KMS-11 (cell line): Measurements from ENCODE around the gene STXBP6.
"Not testable (repeated sequence)": the region's sequence is repeated elsewhere in the genome, so short reads cannot be mapped to it uniquely, and the experiment has no call there.

Experiments
- H2AFZ ChIP-seq: fragments of 200-600 bp; sonication (generic); 2 replicates; pipeline ENCODE4 v1.6.1; 2016; ENCODE audit warnings: antibody characterized with exemption, mixed run types, low read depth
- H3K27ac ChIP-seq: fragments of 200-600 bp; sonication (generic); 2 replicates; pipeline ENCODE4 v1.6.1; 2016; ENCODE audit warnings: mild to moderate bottlenecking, mixed run types
- H3K27me3 ChIP-seq: fragments of 200-600 bp; sonication (generic); 2 replicates; pipeline ENCODE4 v1.6.1; 2017; ENCODE audit warnings: mild to moderate bottlenecking, low read depth, mixed run types, moderate library complexity; ENCODE audit not compliant: insufficient read depth
- H3K36me3 ChIP-seq: fragments of 200-600 bp; sonication (generic); 2 replicates; pipeline ENCODE4 v1.6.1; 2017; ENCODE audit warnings: mild to moderate bottlenecking, mixed run types; ENCODE audit not compliant: insufficient read depth
- H3K4me1 ChIP-seq: fragments of 200-600 bp; sonication (generic); 2 replicates; pipeline ENCODE4 v1.6.1; 2016; ENCODE audit warnings: mild to moderate bottlenecking, low read depth, mixed run types; ENCODE audit not compliant: poor library complexity, severe bottlenecking
- H3K4me2 ChIP-seq: fragments of 200-600 bp; sonication (generic); 2 replicates; pipeline ENCODE4 v1.7.0; 2016; ENCODE audit warnings: mild to moderate bottlenecking, mixed run types
- H3K4me3 ChIP-seq: fragments of 200-600 bp; sonication (generic); IDR thresholded peaks from 2 replicates; pipeline ENCODE4 v1.6.1; 2017; ENCODE audit warnings: low read depth, low read length, mixed read lengths; ENCODE audit not compliant: insufficient read depth
- H3K79me2 ChIP-seq: fragments of 200-600 bp; sonication (generic); 2 replicates; pipeline ENCODE4 v1.6.1; 2016; ENCODE audit warnings: low read depth, mixed run types; ENCODE audit not compliant: insufficient read depth
- H3K9ac ChIP-seq: fragments of 200-600 bp; sonication (generic); 2 replicates; pipeline ENCODE4 v1.6.1; 2016; ENCODE audit warnings: mild to moderate bottlenecking, mixed run types
- H4K20me1 ChIP-seq: fragments of 200-600 bp; sonication (generic); 2 replicates; pipeline ENCODE4 v1.6.1; 2016; ENCODE audit warnings: mild to moderate bottlenecking, mixed run types; ENCODE audit not compliant: insufficient read depth
- CTCF ChIP-seq: fragments of 200-600 bp; sonication (generic); conservative IDR thresholded peaks from 2 replicates; pipeline ENCODE4 v1.6.1; 2017; ENCODE audit warnings: low read depth, mild to moderate bottlenecking, antibody characterized with exemption, low read length, moderate library complexity, mixed read lengths

The STXBP6 gene

GRCh38 chr14:24838945-24839616 is 210.9 kb downstream of the STXBP6 start:
- Histone ChIP-seq H3K36me3 (no peaks in the 10 kb centered on the region), H3K27me3 (no peaks in the 10 kb centered on the region), H3K4me3 (no peak overlapping the region), H3K9ac (no peak overlapping the region), H3K79me2 (no peaks in the 10 kb centered on the region), H3K4me2 (no peak overlapping the region), H3K4me1 (no peaks in the 10 kb centered on the region), H4K20me1 (no peaks in the 10 kb centered on the region), H3K27ac (no peak overlapping the region), H2AFZ (no peak overlapping the region)
- TF ChIP-seq CTCF = no peak

- no peak overlapping the region for H3K4me3 ChIP-seq
- no peak overlapping the region for H3K4me2 ChIP-seq
- no peaks in the 10 kb centered on the region for H3K79me2 ChIP-seq
- H3K36me3 ChIP-seq = no peaks in the 10 kb centered on the region
- H4K20me1 ChIP-seq = no peaks in the 10 kb centered on the region
- H2AFZ ChIP-seq = no peak overlapping the region
- H3K9ac ChIP-seq = no peak overlapping the region
- no peaks in the 10 kb centered on the region for H3K4me1 ChIP-seq
- H3K27me3 ChIP-seq = no peaks in the 10 kb centered on the region
- TF ChIP-seq CTCF = no peak
- H3K27ac ChIP-seq = no peak overlapping the region
These were observed 212.5 kb downstream of the STXBP6 start for GRCh38 chr14:24837280-24838046.

- H4K20me1 ChIP-seq, H3K79me2 ChIP-seq, H2AFZ ChIP-seq, H3K9ac ChIP-seq, H3K4me1 ChIP-seq, H3K36me3 ChIP-seq, H3K4me3 ChIP-seq, H3K27me3 ChIP-seq, H3K27ac ChIP-seq, H3K4me2 ChIP-seq: not testable (repeated sequence)
These were observed 213.6 kb downstream of the STXBP6 start for GRCh38 chr14:24836324-24836723.

GRCh38 chr14:24834956-24835355 is 215.0 kb downstream of the STXBP6 start:
- H3K4me3 ChIP-seq = no peak overlapping the region
- no peak overlapping the region for H3K9ac ChIP-seq
- no peaks in the 10 kb centered on the region for H3K27me3 ChIP-seq
- H2AFZ ChIP-seq = no peak overlapping the region
- H3K79me2 ChIP-seq = no peaks in the 10 kb centered on the region
- H3K36me3 ChIP-seq = no peaks in the 10 kb centered on the region
- H4K20me1 ChIP-seq = no peaks in the 10 kb centered on the region
- TF ChIP-seq CTCF = no peak
- H3K27ac ChIP-seq = no peak overlapping the region
- no peaks in the 10 kb centered on the region for H3K4me1 ChIP-seq
- H3K4me2 ChIP-seq = no peak overlapping the region

GRCh38 chr14:24833385-24833784 is 216.6 kb downstream of the STXBP6 start:
- H3K79me2 ChIP-seq = no peaks in the 10 kb centered on the region
- H3K9ac ChIP-seq = no peak overlapping the region
- H4K20me1 ChIP-seq = no peaks in the 10 kb centered on the region
- H3K4me3 ChIP-seq = no peak overlapping the region
- no peaks in the 10 kb centered on the region for H3K27me3 ChIP-seq
- H3K27ac ChIP-seq = no peak overlapping the region
- no peak for TF ChIP-seq CTCF
- no peaks in the 10 kb centered on the region for H3K4me1 ChIP-seq
- no peak overlapping the region for H2AFZ ChIP-seq
- no peaks in the 10 kb centered on the region for H3K36me3 ChIP-seq
- no peak overlapping the region for H3K4me2 ChIP-seq
